Measurements from ENCODE around the gene FOXE3. TPM values are rescaled to one million over a fixed set of nuclear protein-coding genes. Genes with fewer than 3 reads are reported as not detected.

Gene FOXE3
- total and polyA plus RNA-seq, 10 of the 15 experiments (the other 5 are each of a cell fraction or from before 2014, with no cell fraction given): 0.13 TPM; not detected in 9

DNA sequence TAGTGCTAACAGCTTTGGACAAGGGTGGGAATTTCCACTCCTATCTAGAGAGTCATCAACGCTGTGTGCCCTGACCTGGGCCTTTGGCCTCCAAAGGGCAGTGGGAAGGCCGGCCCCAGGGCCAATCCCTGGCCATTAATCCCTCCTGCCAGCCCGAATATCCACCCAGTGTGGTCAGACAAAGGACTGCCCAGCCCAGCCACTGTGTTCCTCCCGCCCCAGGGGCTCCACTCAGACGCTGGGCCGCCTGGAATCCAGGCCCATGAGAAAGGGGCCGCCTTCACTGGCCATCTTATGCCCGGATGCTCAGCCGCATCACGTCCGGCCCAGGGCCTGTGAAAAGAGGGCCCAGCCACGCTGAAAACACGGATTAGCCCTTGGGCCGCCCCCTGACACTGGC lies 3.6 kb upstream of the FOXE3 start:
- WGBS (ENCODE audit: insufficient coverage, insufficient replicate concordance, low lambda C conversion rate, missing lambda C conversion rate): 38% methylated on average over 14 of the region's 14 CpGs
- BruUV-seq (replicated peaks): no TSS peak
- DNase-seq (ENCODE audit: low read depth, low spot score): no peak
- peaks cover 2 to 5% of the 10 kb centered on the region in 2 experiments; a peak in 3 of 4 replicates for H3K27me3 ChIP-seq (replicated peaks in 1 of 2; ENCODE audit: control insufficient read depth in 2 of 2, insufficient read depth in 2 of 2, low read length in 1 of 2)
- H3K27ac ChIP-seq (ENCODE audit: control insufficient read depth, insufficient read depth): no peak overlapping the region
- H3K4me1 ChIP-seq (ENCODE audit: control insufficient read depth, insufficient read depth, low read length): peaks cover 5% of the 10 kb centered on the region; the same call in 1 of the 2 replicates
- ATAC-seq: no peak
- ChIA-PET POLR2A (no interaction called here), CTCF (interaction anchor here (1.4 kb wide), 1 partner anchor 19 kb away, joined by 4 read pairs; no protein-coding TSS in a partner anchor), SMC1A (ENCODE audit: uncharacterized antibody, unreplicated experiment) (no interaction called here), RAD21 (ENCODE audit: unreplicated experiment) (no interaction called here)
- H3K4me3 ChIP-seq: no peak overlapping the region
- no peak for FAIRE-seq
- H3K79me2 ChIP-seq (ENCODE audit: control insufficient read depth, insufficient read depth, low read length): no peaks in the 10 kb centered on the region
- no peak overlapping the region for H3K9ac ChIP-seq (ENCODE audit: control insufficient read depth, insufficient read depth, low read length)
- no peak overlapping the region for H2AFZ ChIP-seq (ENCODE audit: control insufficient read depth, low read depth, low read length)
- intact Hi-C loops (cut with micrococcal nuclease; ENCODE audit: unreplicated experiment) (no loop called here), in situ Hi-C loops (cut with MboI) (no loop called here)
- H3K36me3 ChIP-seq (ENCODE audit: control insufficient read depth in 2 of 2, insufficient read depth in 2 of 2, low read length in 1 of 2): no peaks in the 10 kb centered on the region
- no peaks in the 10 kb centered on the region for H3K9me3 ChIP-seq (replicated peaks; ENCODE audit: control insufficient read depth, insufficient read depth, low read length)
- TF ChIP-seq ZSCAN29 (IDR thresholded peaks at IDR 0.05) (no peak), FOS (IDR thresholded peaks at IDR 0.05; ENCODE audit: borderline replicate concordance, extremely low read depth, insufficient read length) (no peak), GATAD2B (conservative IDR thresholded peaks at IDR 0.05; ENCODE audit: low read depth) (no peak)
- no peak overlapping the region for H3K4me2 ChIP-seq (ENCODE audit: control insufficient read depth, insufficient read depth)
- H4K20me1 ChIP-seq (ENCODE audit: control insufficient read depth, insufficient read depth): no peaks in the 10 kb centered on the region

DNA sequence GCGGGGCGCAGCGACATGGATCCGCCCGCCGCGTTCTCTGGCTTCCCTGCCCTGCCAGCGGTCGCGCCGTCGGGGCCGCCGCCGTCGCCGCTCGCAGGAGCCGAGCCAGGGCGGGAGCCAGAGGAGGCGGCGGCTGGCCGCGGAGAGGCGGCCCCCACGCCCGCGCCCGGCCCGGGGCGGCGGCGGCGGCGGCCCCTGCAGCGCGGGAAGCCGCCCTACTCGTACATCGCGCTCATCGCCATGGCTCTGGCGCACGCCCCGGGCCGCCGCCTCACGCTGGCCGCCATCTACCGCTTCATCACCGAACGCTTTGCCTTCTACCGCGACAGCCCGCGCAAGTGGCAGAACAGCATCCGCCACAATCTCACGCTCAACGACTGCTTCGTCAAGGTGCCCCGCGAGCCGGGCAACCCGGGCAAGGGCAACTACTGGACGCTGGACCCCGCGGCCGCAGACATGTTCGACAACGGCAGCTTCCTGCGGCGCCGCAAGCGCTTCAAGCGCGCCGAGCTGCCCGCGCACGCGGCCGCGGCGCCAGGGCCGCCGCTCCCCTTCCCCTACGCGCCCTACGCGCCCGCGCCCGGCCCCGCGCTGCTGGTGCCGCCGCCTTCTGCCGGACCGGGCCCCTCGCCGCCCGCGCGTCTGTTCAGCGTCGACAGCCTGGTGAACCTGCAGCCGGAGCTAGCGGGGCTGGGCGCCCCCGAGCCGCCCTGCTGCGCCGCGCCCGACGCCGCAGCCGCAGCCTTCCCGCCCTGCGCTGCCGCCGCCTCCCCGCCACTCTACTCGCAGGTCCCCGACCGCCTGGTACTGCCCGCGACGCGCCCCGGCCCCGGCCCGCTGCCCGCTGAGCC lies 459 bp downstream of the FOXE3 start:
- no peaks in the 10 kb centered on the region for H3K36me3 ChIP-seq (ENCODE audit: control insufficient read depth in 2 of 2, insufficient read depth in 2 of 2, low read length in 1 of 2)
- SMC1A ChIA-PET (ENCODE audit: uncharacterized antibody, unreplicated experiment): no interaction called here
- no peaks in the 10 kb centered on the region for H4K20me1 ChIP-seq (ENCODE audit: control insufficient read depth, insufficient read depth)
- intact Hi-C loops (cut with micrococcal nuclease; ENCODE audit: unreplicated experiment) (no loop called here), in situ Hi-C loops (cut with MboI) (no loop called here)
- CTCF ChIA-PET: no interaction called here
- no peak overlapping the region for H3K27ac ChIP-seq (ENCODE audit: control insufficient read depth, insufficient read depth)
- RAD21 ChIA-PET (ENCODE audit: unreplicated experiment): no interaction called here
- peaks cover 5% of the 10 kb centered on the region; the same call in 1 of the 2 replicates for H3K4me1 ChIP-seq (ENCODE audit: control insufficient read depth, insufficient read depth, low read length)
- TF ChIP-seq, protein P1, sequence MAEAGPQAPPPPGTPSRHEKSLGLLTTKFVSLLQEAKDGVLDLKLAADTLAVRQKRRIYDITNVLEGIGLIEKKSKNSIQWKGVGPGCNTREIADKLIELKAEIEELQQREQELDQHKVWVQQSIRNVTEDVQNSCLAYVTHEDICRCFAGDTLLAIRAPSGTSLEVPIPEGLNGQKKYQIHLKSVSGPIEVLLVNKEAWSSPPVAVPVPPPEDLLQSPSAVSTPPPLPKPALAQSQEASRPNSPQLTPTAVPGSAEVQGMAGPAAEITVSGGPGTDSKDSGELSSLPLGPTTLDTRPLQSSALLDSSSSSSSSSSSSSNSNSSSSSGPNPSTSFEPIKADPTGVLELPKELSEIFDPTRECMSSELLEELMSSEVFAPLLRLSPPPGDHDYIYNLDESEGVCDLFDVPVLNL (IDR thresholded peaks at IDR 0.05; ENCODE audit: low read depth, low read length): no peak
- no peak for TF ChIP-seq NBN (IDR thresholded peaks at IDR 0.05)
- no peak for TF ChIP-seq ASH2L (IDR thresholded peaks at IDR 0.05; ENCODE audit: borderline replicate concordance, low read depth)
- WGBS (ENCODE audit: insufficient coverage, insufficient replicate concordance, low lambda C conversion rate, missing lambda C conversion rate): 12% methylated on average over 102 of the region's 134 CpGs
- H3K9ac ChIP-seq (ENCODE audit: control insufficient read depth, insufficient read depth, low read length): no peak overlapping the region
- no peak overlapping the region for H3K4me2 ChIP-seq (ENCODE audit: control insufficient read depth, insufficient read depth)
- BruUV-seq (replicated peaks): no TSS peak
- DNase-seq (ENCODE audit: low read depth, low spot score) (no peak), ATAC-seq (no peak), FAIRE-seq (no peak)
- no peak overlapping the region for H3K4me3 ChIP-seq
- POLR2A ChIA-PET: no interaction called here
- peaks cover 5 to 8% of the 10 kb centered on the region in 2 experiments; a peak in 3 of 4 replicates for H3K27me3 ChIP-seq (replicated peaks in 1 of 2; ENCODE audit: control insufficient read depth in 2 of 2, insufficient read depth in 2 of 2, low read length in 1 of 2)
- no peaks in the 10 kb centered on the region for H3K9me3 ChIP-seq (replicated peaks; ENCODE audit: control insufficient read depth, insufficient read depth, low read length)
- no peaks in the 10 kb centered on the region for H3K79me2 ChIP-seq (ENCODE audit: control insufficient read depth, insufficient read depth, low read length)
- H2AFZ ChIP-seq (ENCODE audit: control insufficient read depth, low read depth, low read length): no peak overlapping the region
